Astrocyte (in vitro differentiated cells and primary cell): Measurements from ENCODE around the gene ANO3.

Experiments
- EZH2 ChIP-seq: IDR thresholded peaks from 2 replicates; pipeline ENCODE4 v1.6.1; 2012; ENCODE audit warnings: mild to moderate bottlenecking, low read length, inconsistent platforms; ENCODE audit not compliant: insufficient read depth
- TF ChIP-seq, protein P1 (sequence below): IDR thresholded peaks from 2 replicates; pipeline ENCODE4 v1.5.1; 2011; ENCODE audit warnings: low read depth, mild to moderate bottlenecking, inconsistent platforms, low read length, moderate library complexity; ENCODE audit not compliant: insufficient read depth

- no peak for TF ChIP-seq EZH2
- TF ChIP-seq, protein P1, sequence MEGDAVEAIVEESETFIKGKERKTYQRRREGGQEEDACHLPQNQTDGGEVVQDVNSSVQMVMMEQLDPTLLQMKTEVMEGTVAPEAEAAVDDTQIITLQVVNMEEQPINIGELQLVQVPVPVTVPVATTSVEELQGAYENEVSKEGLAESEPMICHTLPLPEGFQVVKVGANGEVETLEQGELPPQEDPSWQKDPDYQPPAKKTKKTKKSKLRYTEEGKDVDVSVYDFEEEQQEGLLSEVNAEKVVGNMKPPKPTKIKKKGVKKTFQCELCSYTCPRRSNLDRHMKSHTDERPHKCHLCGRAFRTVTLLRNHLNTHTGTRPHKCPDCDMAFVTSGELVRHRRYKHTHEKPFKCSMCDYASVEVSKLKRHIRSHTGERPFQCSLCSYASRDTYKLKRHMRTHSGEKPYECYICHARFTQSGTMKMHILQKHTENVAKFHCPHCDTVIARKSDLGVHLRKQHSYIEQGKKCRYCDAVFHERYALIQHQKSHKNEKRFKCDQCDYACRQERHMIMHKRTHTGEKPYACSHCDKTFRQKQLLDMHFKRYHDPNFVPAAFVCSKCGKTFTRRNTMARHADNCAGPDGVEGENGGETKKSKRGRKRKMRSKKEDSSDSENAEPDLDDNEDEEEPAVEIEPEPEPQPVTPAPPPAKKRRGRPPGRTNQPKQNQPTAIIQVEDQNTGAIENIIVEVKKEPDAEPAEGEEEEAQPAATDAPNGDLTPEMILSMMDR = no peak
Observed at GRCh38 chr11:26335903-26336302, 4.0 kb downstream of the ANO3 start.
